Measurements from ENCODE around the gene ZDHHC4.
"Not testable (repeated sequence)": the region's sequence is repeated elsewhere in the genome, so short reads cannot be mapped to it uniquely, and the experiment has no call there.

ZDHHC4 gene

GRCh38 chr7:6608081-6608480 is 30.8 kb downstream of the ZDHHC4 start:
- no peak for DNase-seq

GRCh38 chr7:6608794-6609193 is 31.5 kb downstream of the ZDHHC4 start:
- no peak for DNase-seq

- DNase-seq: no peak
Measured at GRCh38 chr7:6612819-6613218, 35.6 kb downstream of the ZDHHC4 start.

DNA sequence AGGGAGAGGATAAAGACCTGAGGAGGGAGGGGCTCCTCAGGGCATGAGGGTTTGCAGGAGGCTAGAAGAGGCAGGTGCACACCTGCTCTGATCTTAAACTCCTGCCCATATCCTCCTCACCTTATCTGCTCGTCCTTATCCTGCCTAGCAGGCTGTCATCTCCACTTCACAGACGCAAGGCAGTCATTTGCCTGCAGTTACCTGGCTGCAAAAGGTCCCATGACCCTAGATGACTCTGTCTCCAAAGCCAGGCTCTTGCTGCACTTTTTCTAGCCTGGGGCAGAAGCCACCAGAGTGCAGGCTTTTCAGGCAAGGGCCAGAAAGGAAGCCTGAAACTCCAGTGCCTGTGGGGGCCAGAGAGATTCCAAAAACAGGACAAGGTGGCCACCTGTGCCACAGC is 36.5 kb downstream of the ZDHHC4 start:
- no peak for DNase-seq

GRCh38 chr7:6614953-6615722 is 37.9 kb downstream of the ZDHHC4 start, which contains the start of gene ZNF853:
TSS of gene ZNF853 (plus strand) at chr7:6615610. CDS start at chr7:6616175, 565 bp downstream.
- DNase-seq: peak in 1 of 2 experiments; percentile 21

DNA sequence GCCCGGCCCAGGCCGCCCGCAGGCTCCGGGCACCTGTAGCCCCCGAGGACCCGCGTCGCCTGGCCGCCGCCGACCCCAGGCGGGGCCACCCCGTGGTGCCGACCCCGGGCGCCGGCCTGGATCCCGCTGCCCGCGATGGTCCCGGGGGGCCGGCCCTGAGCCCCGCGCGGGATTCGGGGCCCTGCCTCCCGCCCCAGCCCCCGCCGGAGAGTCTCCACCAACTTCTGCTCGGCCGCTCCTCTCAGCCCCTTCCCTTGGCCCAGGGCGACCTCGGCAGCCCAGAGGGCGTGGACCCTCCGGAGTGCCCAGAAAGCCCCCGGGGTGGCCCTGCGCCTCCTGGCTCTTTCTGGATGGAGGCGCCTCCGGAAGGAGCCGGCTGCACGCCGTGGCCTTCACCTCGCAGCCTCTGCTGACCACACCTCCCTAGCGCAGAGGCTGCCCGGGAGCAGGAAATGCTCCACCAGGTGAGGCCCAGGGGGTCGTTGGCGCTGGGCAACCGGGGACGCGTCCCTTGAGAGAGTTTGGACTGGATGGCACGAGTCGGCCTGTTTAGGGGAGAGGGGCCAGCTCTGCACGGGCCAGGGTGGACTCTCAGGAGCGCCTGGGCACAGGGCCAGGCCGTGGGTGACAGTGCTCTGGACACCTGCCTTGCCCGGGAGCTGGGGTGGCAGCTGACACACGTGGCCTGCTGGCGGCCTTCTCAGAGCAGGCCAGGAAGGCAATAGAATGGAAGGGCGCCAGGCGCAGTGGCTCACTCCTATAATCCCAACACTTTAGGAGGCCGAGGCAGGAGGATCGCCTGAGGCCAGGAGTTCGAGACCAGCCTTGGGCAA is 38.7 kb downstream of the ZDHHC4 start:
- DNase-seq: no peak

DNA sequence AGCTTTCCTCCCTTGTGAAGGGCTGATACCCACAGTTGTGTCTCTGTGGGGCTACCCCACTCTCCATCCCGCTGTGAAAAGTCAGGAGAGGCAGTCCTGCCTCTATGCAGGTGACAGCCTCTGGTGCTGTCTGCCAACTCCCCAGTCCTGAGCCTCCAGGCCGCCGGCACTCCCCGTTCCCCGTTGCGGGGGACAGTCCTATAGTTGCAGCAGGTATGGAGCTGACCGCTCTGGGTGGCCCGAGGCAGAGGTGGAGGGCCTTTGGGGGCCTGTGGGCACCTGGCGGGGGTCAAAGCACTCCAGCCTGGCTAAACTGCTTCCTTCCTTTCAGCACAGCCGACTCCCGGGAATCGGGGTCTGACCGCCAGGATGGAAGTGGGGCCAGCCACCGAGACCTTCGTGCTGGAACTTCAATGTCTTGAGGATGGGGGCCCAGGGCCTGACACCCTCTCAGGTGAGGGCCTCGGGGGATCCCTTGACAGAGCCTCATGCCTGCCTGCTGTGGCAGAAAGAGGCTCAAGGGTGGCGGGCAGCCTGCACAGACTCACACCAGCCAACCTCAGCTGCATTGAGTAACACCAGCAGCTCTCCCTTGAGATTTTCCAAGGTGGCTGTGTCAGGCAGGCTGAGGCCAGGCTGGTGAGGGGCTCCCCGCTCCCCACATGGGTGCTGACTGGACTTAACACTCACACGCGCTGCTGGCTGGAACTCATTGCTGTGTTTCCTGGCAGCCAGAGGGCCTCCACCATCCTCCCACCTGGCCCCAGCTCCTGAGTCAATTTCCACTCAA is 39.8 kb downstream of the ZDHHC4 start:
- DNase-seq: no peak

- no peak for DNase-seq
Measured at GRCh38 chr7:6618621-6619020, 41.4 kb downstream of the ZDHHC4 start.

GRCh38 chr7:6619961-6620360 is 42.7 kb downstream of the ZDHHC4 start:
- DNase-seq: no peak

DNA sequence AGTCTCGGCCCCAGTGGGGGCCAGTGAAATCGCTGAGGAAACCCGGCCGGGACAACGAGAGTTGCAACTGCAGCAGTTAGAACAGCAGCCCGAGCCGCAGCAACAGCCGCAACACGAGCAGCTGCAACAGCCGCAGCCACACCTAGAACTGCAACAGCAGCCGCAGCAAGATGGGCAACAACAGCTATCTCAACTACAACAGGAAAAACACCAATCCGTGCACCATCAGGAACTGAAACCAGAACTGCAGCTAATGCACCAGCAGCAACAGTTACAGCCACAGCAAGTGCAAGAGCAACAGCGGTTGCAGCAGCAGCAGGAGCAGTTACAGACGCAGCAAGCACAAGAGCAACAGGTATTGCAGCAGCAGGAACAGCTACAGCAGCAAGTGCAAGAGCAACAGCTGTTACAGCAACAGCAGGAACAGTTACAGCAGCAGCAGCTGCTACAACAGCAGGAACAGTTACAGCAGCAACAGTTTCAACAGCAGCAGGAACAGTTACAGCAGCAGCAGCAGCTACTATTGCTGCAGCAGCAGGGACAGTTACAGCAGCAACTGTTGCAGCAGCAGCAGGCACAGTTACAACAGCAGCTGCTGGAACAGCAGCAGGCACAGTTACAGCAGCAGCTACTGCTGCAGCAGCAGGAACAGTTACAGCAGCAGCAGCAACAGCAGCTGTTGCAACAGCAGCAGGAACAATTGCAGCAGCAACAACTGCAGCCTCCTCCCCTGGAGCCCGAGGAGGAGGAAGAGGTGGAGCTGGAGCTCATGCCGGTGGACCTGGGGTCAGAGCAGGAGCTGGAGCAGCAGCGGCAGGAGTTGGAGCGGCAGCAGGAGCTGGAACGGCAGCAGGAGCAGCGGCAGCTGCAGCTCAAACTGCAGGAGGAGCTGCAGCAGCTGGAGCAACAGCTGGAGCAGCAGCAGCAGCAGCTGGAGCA is 44.2 kb downstream of the ZDHHC4 start:
- DNase-seq: no peak

GRCh38 chr7:6622134-6622710 is 45.0 kb downstream of the ZDHHC4 start:
- no peak for DNase-seq

DNA sequence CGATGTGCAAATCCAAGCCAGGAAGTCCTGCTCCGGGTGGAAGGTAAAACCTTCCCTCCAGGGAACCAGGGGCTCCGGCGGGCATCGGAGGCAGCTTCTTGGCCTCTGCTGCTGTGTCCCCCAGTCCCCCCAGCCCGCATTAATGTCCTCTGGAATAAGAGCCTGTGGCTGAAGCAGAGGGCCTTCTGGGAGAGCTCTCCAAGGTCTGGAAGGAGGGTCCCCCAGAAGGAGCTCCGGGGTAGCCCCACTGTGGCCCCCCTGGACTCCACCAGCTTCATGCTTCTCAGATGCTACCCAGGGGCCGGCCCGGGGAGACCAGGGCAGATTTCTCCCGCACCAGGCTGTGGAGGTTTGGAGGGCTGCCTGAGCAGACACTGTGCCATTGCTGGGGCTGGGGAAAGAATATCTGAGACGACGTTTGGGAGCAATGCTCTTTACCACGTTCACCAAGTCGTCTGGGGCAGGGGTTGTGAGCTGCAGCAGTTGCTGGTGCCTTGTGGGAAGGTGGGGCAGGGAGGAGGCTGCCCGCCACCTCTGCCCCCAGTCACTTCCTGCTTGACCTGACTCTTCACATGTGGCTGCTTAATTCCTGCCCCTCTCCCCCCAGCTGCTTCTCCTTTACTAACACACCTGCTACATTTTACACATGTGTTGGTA is 46.5 kb downstream of the ZDHHC4 start:
- no peak for DNase-seq

- no peak for DNase-seq
Measured at GRCh38 chr7:6624246-6624611, 47.0 kb downstream of the ZDHHC4 start.

DNA sequence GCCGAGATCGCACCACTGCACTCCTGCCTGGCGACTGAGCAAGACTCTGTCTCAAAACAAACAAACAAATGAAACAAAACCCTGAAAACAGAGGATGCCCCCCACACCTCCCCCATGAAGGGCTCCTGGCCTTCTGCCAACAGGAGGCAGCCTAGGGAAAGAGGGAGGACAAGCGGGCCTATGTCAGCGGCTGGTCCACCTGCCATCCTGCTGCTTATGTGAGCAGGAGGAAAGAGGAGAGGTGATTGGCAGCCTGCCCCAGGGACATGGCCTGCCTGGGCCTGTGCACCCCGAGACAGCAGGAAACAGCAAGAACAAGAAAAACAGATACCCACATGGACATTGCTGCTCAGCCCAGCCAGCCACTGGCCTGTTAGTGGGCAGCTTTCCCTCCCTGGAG is 50.8 kb downstream of the ZDHHC4 start:
- DNase-seq: no peak

DNA sequence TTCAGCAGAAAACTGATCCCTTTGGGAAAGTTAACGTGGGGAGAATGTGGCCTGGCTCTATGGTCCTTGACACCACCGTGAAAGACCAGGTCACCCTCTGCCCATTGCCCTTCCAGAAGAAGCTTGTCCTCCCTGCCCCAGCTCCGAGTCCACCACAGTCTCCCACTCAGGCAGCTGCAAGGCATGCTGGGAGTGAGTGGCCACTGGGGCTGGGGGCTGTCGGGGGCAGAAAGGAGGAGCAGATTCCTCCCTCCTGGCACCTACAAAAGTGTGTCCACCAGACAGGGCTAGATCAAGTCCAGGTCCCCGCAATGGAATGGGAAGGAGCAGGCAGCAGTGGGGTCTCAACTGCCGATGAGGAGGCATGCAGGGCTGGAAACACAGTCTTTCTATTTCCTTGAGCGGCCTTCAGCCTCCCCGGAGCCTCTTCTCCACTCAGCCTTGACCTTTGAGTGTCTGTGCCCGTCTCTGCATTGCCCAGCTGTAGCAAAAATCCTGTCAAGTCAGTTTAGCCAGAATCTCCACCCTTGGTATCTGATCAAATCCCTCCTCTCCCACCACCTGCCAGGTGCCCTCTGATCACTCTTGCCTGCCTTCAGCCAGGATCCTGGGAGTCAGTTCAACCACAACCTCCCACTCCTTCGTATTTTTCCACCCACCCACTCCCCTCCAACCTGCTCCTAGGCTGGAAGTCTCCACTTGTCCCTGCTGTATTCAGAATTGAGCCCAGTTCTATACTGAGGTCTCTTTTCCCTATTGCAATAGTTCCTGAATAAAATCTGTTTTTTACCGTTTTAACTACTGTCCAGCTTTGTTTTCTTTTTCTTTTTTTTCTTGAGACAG is 53.0 kb downstream of the ZDHHC4 start:
- DNase-seq: no peak

GRCh38 chr7:6631605-6632004 is 54.4 kb downstream of the ZDHHC4 start:
- no peak for DNase-seq

- no peak for DNase-seq
Measured at GRCh38 chr7:6634021-6634420, 56.8 kb downstream of the ZDHHC4 start.

DNA sequence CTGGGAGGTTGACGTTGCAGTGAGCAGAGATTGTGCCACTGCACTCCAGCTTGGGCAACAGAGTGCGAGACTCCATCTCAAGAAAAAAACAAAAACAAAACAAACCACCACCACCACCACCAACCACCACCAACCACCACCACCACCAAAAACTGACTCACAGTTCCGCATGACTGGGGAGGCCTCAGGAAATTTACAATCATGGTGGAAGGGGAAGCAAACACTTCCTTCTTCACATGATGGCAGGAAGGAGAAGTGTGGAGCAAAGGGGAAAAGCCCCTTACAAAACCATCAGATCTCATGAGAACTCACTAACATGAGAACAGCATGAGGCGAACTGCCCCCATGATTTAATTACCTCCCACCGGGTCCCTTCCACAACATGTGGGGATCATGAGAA is 57.7 kb downstream of the ZDHHC4 start:
- DNase-seq: not testable (repeated sequence)

GRCh38 chr7:6636741-6637543 is 59.7 kb downstream of the ZDHHC4 start, which contains the start of gene ZNF316:
TSS of gene ZNF316 (plus strand) at chr7:6637318. CDS start at chr7:6642410, 5,092 bp downstream.
- DNase-seq: peak; percentile 43 to 69
